T-helper 22 cell (primary cell): ENCODE measurements around the gene ANKRD24.
"Not testable (repeated sequence)": the region's sequence is repeated elsewhere in the genome, so short reads cannot be mapped to it uniquely, and the experiment has no call there.

Experiments used
- DNase-seq: peaks from one replicate; pipeline ENCODE4 v3.0.0-alpha.2; 2020; ENCODE audit warnings: low read depth

ANKRD24 gene

GRCh38 chr19:4267901-4268815, 85.7 kb downstream of the ANKRD24 start:
- no peak for DNase-seq

GRCh38 chr19:4268816-4269430, 86.4 kb downstream of the ANKRD24 start:
- no peak for DNase-seq

DNA sequence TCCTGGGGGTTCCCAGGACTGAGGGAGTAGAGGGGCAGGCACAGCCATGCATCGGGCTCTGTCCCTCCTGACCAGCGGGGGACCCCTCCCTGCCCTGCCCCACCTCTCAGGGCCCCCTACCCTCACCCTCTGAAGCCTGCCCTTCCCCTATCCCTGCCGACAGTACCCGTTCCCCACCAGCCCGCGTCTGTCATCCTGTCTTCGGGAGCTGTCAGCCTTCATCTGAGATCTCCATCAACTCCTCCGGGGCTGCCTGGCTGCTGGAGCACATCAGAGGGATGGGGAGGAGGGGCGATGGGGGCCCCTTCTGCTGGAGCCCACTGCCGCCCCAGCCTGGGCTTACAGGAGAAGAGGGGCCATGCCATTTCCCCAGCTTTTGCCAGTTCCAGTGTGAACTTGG, 90.4 kb downstream of the ANKRD24 start:
- DNase-seq: no peak

- not testable (repeated sequence) for DNase-seq
Observed at GRCh38 chr19:4274321-4274686, 91.8 kb downstream of the ANKRD24 start.
